Adrenal gland (tissue), 5 donors: ENCODE data around the gene ACLY.

Source experiments
- POLR2A ChIP-seq, 2 donors: fragments of 450-650 bp; IDR thresholded peaks; one replicate each; pipeline ENCODE4 v1.6.1; 2017; ENCODE audit warnings: antibody characterized with exemption in 2 of 2, mild to moderate bottlenecking in 2 of 2, moderate library complexity in 1 of 2
- TF ChIP-seq, protein P1 (sequence below), 6 experiments: fragments of 450-650 bp in 4 of 6; fragments of 200-600 bp in 2 of 6; sonication (generic) in 1 of 6; IDR thresholded peaks; 1 replicate in 5 of 6; 2 replicates in 1 of 6; pipeline versions ENCODE4 v1.5.1 to v1.8.0; 2016 to 2021; ENCODE audit warnings: antibody characterized with exemption in 6 of 6, mild to moderate bottlenecking in 2 of 6, moderate library complexity in 1 of 6
- donor health status: DM: no; HTN: no; CAD: no.

DNA sequence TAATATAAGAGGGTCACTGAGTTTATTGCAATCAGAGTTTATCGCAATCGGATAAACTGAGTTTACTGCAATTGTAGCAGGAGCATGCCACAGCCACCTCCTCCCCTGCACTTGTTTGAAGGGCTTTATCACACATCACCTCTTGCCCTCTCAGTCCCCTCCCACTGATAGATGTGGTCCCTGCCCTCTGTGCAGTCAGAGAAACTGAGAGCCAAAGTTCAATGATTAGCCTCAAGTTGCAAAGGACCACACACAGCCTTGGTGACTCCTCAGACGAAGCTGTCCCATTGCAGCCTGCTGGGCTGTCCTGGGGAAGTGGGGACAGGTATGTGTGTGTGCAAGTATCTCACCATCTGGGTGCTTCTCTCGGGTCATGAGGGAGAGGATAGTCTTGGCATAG is 13.6 kb downstream of the ACLY start:
- TF ChIP-seq, protein P1, sequence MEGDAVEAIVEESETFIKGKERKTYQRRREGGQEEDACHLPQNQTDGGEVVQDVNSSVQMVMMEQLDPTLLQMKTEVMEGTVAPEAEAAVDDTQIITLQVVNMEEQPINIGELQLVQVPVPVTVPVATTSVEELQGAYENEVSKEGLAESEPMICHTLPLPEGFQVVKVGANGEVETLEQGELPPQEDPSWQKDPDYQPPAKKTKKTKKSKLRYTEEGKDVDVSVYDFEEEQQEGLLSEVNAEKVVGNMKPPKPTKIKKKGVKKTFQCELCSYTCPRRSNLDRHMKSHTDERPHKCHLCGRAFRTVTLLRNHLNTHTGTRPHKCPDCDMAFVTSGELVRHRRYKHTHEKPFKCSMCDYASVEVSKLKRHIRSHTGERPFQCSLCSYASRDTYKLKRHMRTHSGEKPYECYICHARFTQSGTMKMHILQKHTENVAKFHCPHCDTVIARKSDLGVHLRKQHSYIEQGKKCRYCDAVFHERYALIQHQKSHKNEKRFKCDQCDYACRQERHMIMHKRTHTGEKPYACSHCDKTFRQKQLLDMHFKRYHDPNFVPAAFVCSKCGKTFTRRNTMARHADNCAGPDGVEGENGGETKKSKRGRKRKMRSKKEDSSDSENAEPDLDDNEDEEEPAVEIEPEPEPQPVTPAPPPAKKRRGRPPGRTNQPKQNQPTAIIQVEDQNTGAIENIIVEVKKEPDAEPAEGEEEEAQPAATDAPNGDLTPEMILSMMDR (IDR thresholded peaks at IDR 0.05) = no peak
- no peak for TF ChIP-seq POLR2A (IDR thresholded peaks at IDR 0.05)
